ENCODE measurements around the gene AIPL1. TPM values are rescaled to one million over a fixed set of nuclear protein-coding genes. Genes with fewer than 3 reads are reported as not detected.

Gene AIPL1
- total RNA-seq = not detected in 2 replicates

GRCh38 chr17:6435051-6435450 lies at the start of gene AIPL1:
Gene AIPL1, minus strand, starts transcription at chr17:6435121. Its CDS starts 17 bp downstream, at chr17:6435104.

GRCh38 chr17:6443692-6444570 lies 9.0 kb upstream of the AIPL1 start, which contains the start of gene PIMREG:
Gene PIMREG, plus strand, starts transcription at chr17:6444455. Its CDS starts 656 bp downstream, at chr17:6445111.

Other genes starting within 250 kb of the AIPL1 start
- gene PIMREG, start 9.3 kb upstream of the AIPL1 start, total RNA-seq = 1.8 and 13.7 TPM in 2 replicates
- gene PITPNM3, start 121.4 kb upstream of the AIPL1 start, total RNA-seq = 0.30 and 0.78 TPM in 2 replicates
- 10.7 and 18.7 TPM in 2 replicates for gene KIAA0753, start 205.6 kb upstream of the AIPL1 start, total RNA-seq
- 103 and 162 TPM in 2 replicates for gene TXNDC17, start 205.9 kb upstream of the AIPL1 start, total RNA-seq
- 7.8 and 9.5 TPM in 2 replicates for gene MED31, start 216.5 kb upstream of the AIPL1 start, total RNA-seq
- 0.55 and 0.59 TPM in 2 replicates for gene C17orf100, start 216.6 kb upstream of the AIPL1 start, total RNA-seq